HG02870 (cell line): ENCODE results near the gene SS18L1.
"Not testable (repeated sequence)": the region's sequence is repeated elsewhere in the genome, so short reads cannot be mapped to it uniquely, and the experiment has no call there.

Experiments
- ATAC-seq: cut with Tn5 transposase; IDR thresholded peaks from one replicate; pipeline ENCODE4 v1.9.1; 2021; ENCODE audit warnings: mild to moderate bottlenecking, moderate library complexity; ENCODE audit not compliant: unreplicated experiment

The SS18L1 gene

GRCh38 chr20:62143081-62143956 is at the start of gene SS18L1, which contains the start of gene PSMA7:
TSS of gene SS18L1 (plus strand) at chr20:62143769. CDS start at chr20:62143821, 52 bp downstream.
TSS of gene PSMA7 (minus strand) at chr20:62143394. CDS start at chr20:62143303, 91 bp downstream.
- peak; percentile 62 for ATAC-seq

- ATAC-seq: no peak
These were observed 46.9 kb upstream of the SS18L1 start for GRCh38 chr20:62096421-62097380.

- ATAC-seq: no peak
These were observed 45.6 kb upstream of the SS18L1 start for GRCh38 chr20:62097881-62098407.

GRCh38 chr20:62101078-62101477 is 42.5 kb upstream of the SS18L1 start:
- no peak for ATAC-seq

- no peak for ATAC-seq
These were observed 39.9 kb upstream of the SS18L1 start for GRCh38 chr20:62103508-62104233.

- ATAC-seq: no peak
These were observed 39.3 kb upstream of the SS18L1 start for GRCh38 chr20:62104234-62104789.

- ATAC-seq: no peak
These were observed 38.7 kb upstream of the SS18L1 start for GRCh38 chr20:62104791-62105345.

- no peak for ATAC-seq
These were observed 38.0 kb upstream of the SS18L1 start for GRCh38 chr20:62105592-62105991.

- ATAC-seq: no peak
These were observed 32.4 kb upstream of the SS18L1 start for GRCh38 chr20:62111148-62111547.

GRCh38 chr20:62112368-62112767 is 31.2 kb upstream of the SS18L1 start:
- ATAC-seq: no peak

GRCh38 chr20:62114894-62115293 is 28.7 kb upstream of the SS18L1 start:
- no peak for ATAC-seq

- not testable (repeated sequence) for ATAC-seq
These were observed 27.7 kb upstream of the SS18L1 start for GRCh38 chr20:62115800-62116407.

- ATAC-seq: no peak
These were observed 26.8 kb upstream of the SS18L1 start for GRCh38 chr20:62116558-62117361.

- no peak for ATAC-seq
These were observed 26.3 kb upstream of the SS18L1 start for GRCh38 chr20:62117362-62117646.

GRCh38 chr20:62117658-62118057 is 25.9 kb upstream of the SS18L1 start:
- ATAC-seq: no peak

GRCh38 chr20:62118113-62119043 is 25.2 kb upstream of the SS18L1 start:
- ATAC-seq: no peak

GRCh38 chr20:62119115-62119514 is 24.5 kb upstream of the SS18L1 start:
- ATAC-seq: no peak
